Keratinocyte (primary cell): ENCODE results near the gene MRPS12.

ENCODE experiments used
- CTCF ChIP-seq, 3 experiments: IDR thresholded peaks in 1 of 3; conservative IDR thresholded peaks in 1 of 3; optimal IDR thresholded peaks in 1 of 3; 2 replicates in 2 of 3; 3 replicates in 1 of 3; pipeline versions ENCODE3 to v1.5.1; 2011; ENCODE audit warnings: low read length in 3 of 3, mild to moderate bottlenecking in 3 of 3, moderate library complexity in 2 of 3, control low read depth in 1 of 3, inconsistent platforms in 1 of 3; ENCODE audit not compliant: insufficient read depth in 2 of 3; ENCODE audit errors: extremely low read depth in 1 of 3
- EZH2 ChIP-seq: IDR thresholded peaks from one replicate; pipeline ENCODE4 v1.6.1; 2012; ENCODE audit warnings: inconsistent platforms, mild to moderate bottlenecking, low read length, moderate library complexity

GRCh38 chr19:38900202-38900629 lies 30.5 kb upstream of the MRPS12 start:
- no peak for TF ChIP-seq CTCF (optimal IDR thresholded peaks at IDR 0.05 in 1 of 3, IDR thresholded peaks at IDR 0.05 in 1 of 3, conservative IDR thresholded peaks at IDR 0.05 in 1 of 3; ENCODE audit: extremely low read depth in 1 of 3, insufficient read depth in 2 of 3, low read length in 3 of 3)
- TF ChIP-seq EZH2, result no peak
